Urothelium cell line (cell line): ENCODE measurements around the gene SCAPER.
"Not testable (repeated sequence)": the region's sequence is repeated elsewhere in the genome, so short reads cannot be mapped to it uniquely, and the experiment has no call there.

Source experiments
- DNase-seq: peaks from one replicate; pipeline ENCODE4 v3.0.0; 2011; ENCODE audit warnings: low spot score, mixed read lengths
- FAIRE-seq: peaks from 2 replicates; lab custom pipeline; 2011; peaks lifted over from hg19 to GRCh38; lab: Jason Lieb, UNC

Gene SCAPER

GRCh38 chr15:76916369-76916768 is 11.2 kb upstream of the SCAPER start:
- no peak for FAIRE-seq

GRCh38 chr15:76913737-76914136 is 8.6 kb upstream of the SCAPER start:
- FAIRE-seq: no peak

More at GRCh38 chr15:76916369-76916768, 11.2 kb upstream of the SCAPER start:
- no peak for DNase-seq

GRCh38 chr15:76912430-76912829 is 7.3 kb upstream of the SCAPER start:
- FAIRE-seq: no peak
- no peak for DNase-seq

More at GRCh38 chr15:76913737-76914136, 8.6 kb upstream of the SCAPER start:
- no peak for DNase-seq

GRCh38 chr15:76905855-76906254 is 715 bp upstream of the SCAPER start:
- no peak for DNase-seq
- FAIRE-seq: no peak

- no peak for FAIRE-seq
Observed at GRCh38 chr15:76904461-76905012, 603 bp downstream of the SCAPER start.

GRCh38 chr15:76903251-76903681 is 1.9 kb downstream of the SCAPER start:
- no peak for DNase-seq
- FAIRE-seq: no peak

More at GRCh38 chr15:76904461-76905012, 603 bp downstream of the SCAPER start:
- DNase-seq: peak; percentile 53

GRCh38 chr15:76901965-76902364 is 3.2 kb downstream of the SCAPER start:
- no peak for FAIRE-seq
- DNase-seq: no peak

GRCh38 chr15:76899931-76900310 is 5.2 kb downstream of the SCAPER start:
- not testable (repeated sequence) for DNase-seq, FAIRE-seq

- not testable (repeated sequence) for FAIRE-seq, DNase-seq
Observed at GRCh38 chr15:76899176-76899930, 5.8 kb downstream of the SCAPER start.

- FAIRE-seq (no peak), DNase-seq (no peak)
Observed at GRCh38 chr15:76898102-76898501, 7.0 kb downstream of the SCAPER start.

GRCh38 chr15:76894174-76894573 is 11.0 kb downstream of the SCAPER start:
- FAIRE-seq: no peak
- no peak for DNase-seq

- not testable (repeated sequence) for FAIRE-seq, DNase-seq
Observed at GRCh38 chr15:76892836-76893235, 12.3 kb downstream of the SCAPER start.

GRCh38 chr15:76887280-76888141 is 17.6 kb downstream of the SCAPER start:
- FAIRE-seq, DNase-seq: not testable (repeated sequence)

GRCh38 chr15:76885212-76885611 is 19.9 kb downstream of the SCAPER start:
- FAIRE-seq: no peak

GRCh38 chr15:76875911-76876310 is 29.2 kb downstream of the SCAPER start:
- DNase-seq: no peak
- FAIRE-seq: no peak

More at GRCh38 chr15:76885212-76885611, 19.9 kb downstream of the SCAPER start:
- DNase-seq: no peak

- not testable (repeated sequence) for DNase-seq, FAIRE-seq
Observed at GRCh38 chr15:76873066-76873465, 32.1 kb downstream of the SCAPER start.

GRCh38 chr15:76871930-76872329 is 33.2 kb downstream of the SCAPER start:
- DNase-seq (no peak), FAIRE-seq (no peak)

- FAIRE-seq (no peak), DNase-seq (no peak)
Observed at GRCh38 chr15:76868740-76869139, 36.4 kb downstream of the SCAPER start.

GRCh38 chr15:76866716-76867321 is 38.3 kb downstream of the SCAPER start:
- DNase-seq: peak; percentile 9
- no peak for FAIRE-seq

GRCh38 chr15:76866008-76866407 is 39.1 kb downstream of the SCAPER start:
- DNase-seq (no peak), FAIRE-seq (no peak)

GRCh38 chr15:76865548-76865991 is 39.6 kb downstream of the SCAPER start:
- no peak for FAIRE-seq
- DNase-seq: no peak
